ENCODE measurements around the gene GGPS1.

The GGPS1 gene

GRCh38 chr1:235297579-235297978 is 30.8 kb upstream of the GGPS1 start:
- ATAC-seq: no peak
- TF ChIP-seq SNAI2 (CRISPR knock-in tag; IDR thresholded peaks at IDR 0.05) (no peak), CSRNP3 (CRISPR knock-in tag; IDR thresholded peaks at IDR 0.05) (no peak), PATZ1 (CRISPR knock-in tag; IDR thresholded peaks at IDR 0.05; ENCODE audit: borderline replicate concordance) (no peak), ZFP3 (CRISPR knock-in tag; IDR thresholded peaks at IDR 0.05) (no peak), PPARA (CRISPR knock-in tag; IDR thresholded peaks at IDR 0.05; ENCODE audit: borderline replicate concordance) (no peak), CSDC2 (CRISPR knock-in tag; IDR thresholded peaks at IDR 0.05) (no peak), POU6F1 (CRISPR knock-in tag; IDR thresholded peaks at IDR 0.05; ENCODE audit: borderline replicate concordance, low read depth) (no peak), RARB (CRISPR knock-in tag; IDR thresholded peaks at IDR 0.05) (no peak), GLIS3 (CRISPR knock-in tag; IDR thresholded peaks at IDR 0.05) (no peak), TOX (CRISPR knock-in tag; IDR thresholded peaks at IDR 0.05; ENCODE audit: borderline replicate concordance) (no peak), ZFP30 (CRISPR knock-in tag; IDR thresholded peaks at IDR 0.05) (no peak), TSHZ2 (CRISPR knock-in tag; IDR thresholded peaks at IDR 0.05) (no peak)

- no peak for ATAC-seq
- TF ChIP-seq RARB (CRISPR knock-in tag; IDR thresholded peaks at IDR 0.05): no peak
- no peak for TF ChIP-seq ZNF565 (CRISPR knock-in tag; conservative IDR thresholded peaks at IDR 0.05; ENCODE audit: low read depth)
- TF ChIP-seq OSR1 (CRISPR knock-in tag; IDR thresholded peaks at IDR 0.05): no peak
- no peak for TF ChIP-seq CSRNP3 (CRISPR knock-in tag; IDR thresholded peaks at IDR 0.05)
- no peak for TF ChIP-seq ZNF8 (CRISPR knock-in tag; IDR thresholded peaks at IDR 0.05)
- no peak for TF ChIP-seq ZNF70 (CRISPR knock-in tag; IDR thresholded peaks at IDR 0.05)
- no peak for TF ChIP-seq GLIS3 (CRISPR knock-in tag; IDR thresholded peaks at IDR 0.05)
Measured at GRCh38 chr1:235298758-235299157, 29.6 kb upstream of the GGPS1 start.

GRCh38 chr1:235299169-235299858 is 29.1 kb upstream of the GGPS1 start:
- ATAC-seq: no peak
- TF ChIP-seq TSHZ2 (CRISPR knock-in tag; IDR thresholded peaks at IDR 0.05) (no peak), ESRRG (CRISPR knock-in tag; IDR thresholded peaks at IDR 0.05) (no peak), RARB (CRISPR knock-in tag; IDR thresholded peaks at IDR 0.05) (no peak), CREB5 (CRISPR knock-in tag; IDR thresholded peaks at IDR 0.05; ENCODE audit: low read depth) (no peak), GLIS3 (CRISPR knock-in tag; IDR thresholded peaks at IDR 0.05) (no peak), POU6F1 (CRISPR knock-in tag; IDR thresholded peaks at IDR 0.05; ENCODE audit: borderline replicate concordance, low read depth) (no peak), ZC3H10 (CRISPR knock-in tag; IDR thresholded peaks at IDR 0.05) (no peak), TOX (CRISPR knock-in tag; IDR thresholded peaks at IDR 0.05; ENCODE audit: borderline replicate concordance) (no peak), ZFP30 (CRISPR knock-in tag; IDR thresholded peaks at IDR 0.05) (no peak), CSDC2 (CRISPR knock-in tag; IDR thresholded peaks at IDR 0.05) (no peak), TCF4 (CRISPR knock-in tag; IDR thresholded peaks at IDR 0.05; ENCODE audit: borderline replicate concordance) (no peak), OSR1 (CRISPR knock-in tag; IDR thresholded peaks at IDR 0.05) (no peak), BACH2 (CRISPR knock-in tag; IDR thresholded peaks at IDR 0.05; ENCODE audit: borderline replicate concordance) (no peak), ZNF8 (CRISPR knock-in tag; IDR thresholded peaks at IDR 0.05) (no peak)
